Measurements from ENCODE around the gene CNTNAP5. TPM values are rescaled to one million over a fixed set of nuclear protein-coding genes. Genes with fewer than 3 reads are reported as not detected.

CNTNAP5 gene
- total and polyA plus RNA-seq, 2 of the 13 experiments (the other 11 are each of a cell fraction or from before 2014, with no cell fraction given) = not detected

- TF ChIP-seq TFE3 (CRISPR knock-in tag; IDR thresholded peaks at IDR 0.05) (no peak), ZNF569 (CRISPR knock-in tag; IDR thresholded peaks at IDR 0.05; ENCODE audit: borderline replicate concordance) (no peak), NR2F1 (CRISPR knock-in tag; IDR thresholded peaks at IDR 0.05) (no peak), ARID2 (CRISPR knock-in tag; IDR thresholded peaks at IDR 0.05; ENCODE audit: borderline replicate concordance) (no peak), THAP11 (CRISPR knock-in tag; IDR thresholded peaks at IDR 0.05) (no peak), PTBP1 (IDR thresholded peaks at IDR 0.05; ENCODE audit: low read depth, low read length, poor library complexity, severe bottlenecking) (no peak), ATF7 (IDR thresholded peaks at IDR 0.05) (no peak), ATF7 (CRISPR knock-in tag; IDR thresholded peaks at IDR 0.05) (no peak), ZBTB7A (CRISPR knock-in tag; IDR thresholded peaks at IDR 0.05) (no peak), NR2C2 (CRISPR knock-in tag; IDR thresholded peaks at IDR 0.05; ENCODE audit: borderline replicate concordance) (no peak), CBX1 (IDR thresholded peaks at IDR 0.05; ENCODE audit: low read depth) (no peak), TRIM22 (IDR thresholded peaks at IDR 0.05) (no peak), SNRNP70 (IDR thresholded peaks at IDR 0.05; ENCODE audit: low read depth, low read length) (no peak), SP1 (IDR thresholded peaks at IDR 0.05) (no peak), SP1 (CRISPR knock-in tag; IDR thresholded peaks at IDR 0.05) (no peak), TRIM24 (CRISPR knock-in tag; IDR thresholded peaks at IDR 0.05) (no peak), ZNF263 (CRISPR knock-in tag; IDR thresholded peaks at IDR 0.05) (no peak)
Observed at GRCh38 chr2:124316881-124317605, 292.0 kb downstream of the CNTNAP5 start (continued).
